GM12878 (cell line): ENCODE data around the gene NAALADL2. TPM values are rescaled to one million over a fixed set of nuclear protein-coding genes. Genes with fewer than 3 reads are reported as not detected.

ENCODE experiments used
- ATAC-seq: fragments of 200-7000 bp; cut with Tn5 transposase; 3 replicates; pipeline ENCODE4 v1.9.1; 2020; ENCODE audit warnings: mild to moderate bottlenecking, moderate library complexity
- BruUV-seq: library from RNA; stranded (reverse); fragments of 400-500 nt; replicated peaks from 2 replicates; lab custom pipeline; 2021; lab: Mats Ljungman, UMichigan
- CTCF ChIA-PET: fragments of 300-600 bp; sonication (Branson Sonifier 250); formaldehyde crosslinking; extraction: SDS; loops from one replicate; lab custom pipeline; 2021; ENCODE audit warnings: inconsistent platforms; lab: Yijun Ruan, JAX
- POLR2A ChIA-PET: fragments of 350-600 bp; formaldehyde crosslinking; extraction: SDS; loops from one replicate; lab custom pipeline; 2021; ENCODE audit warnings: inconsistent platforms; lab: Charles Lee
- RAD21 ChIA-PET: fragments of 300-600 bp; sonication (Branson Sonifier 250); formaldehyde crosslinking; loops from one replicate; lab custom pipeline; 2023; ENCODE audit warnings: antibody characterized with exemption; ENCODE audit not compliant: unreplicated experiment; lab: Charles Lee
- SMC1A ChIA-PET: fragments of 300-600 bp; sonication (Branson Sonifier 250); formaldehyde crosslinking; loops from one replicate; lab custom pipeline; 2023; ENCODE audit not compliant: unreplicated experiment, uncharacterized antibody; lab: Charles Lee
- DNase-seq: peaks from one replicate; pipeline ENCODE4 v3.0.0-alpha.2; 2011; ENCODE audit warnings: low read depth, low spot score
- FAIRE-seq: peaks from 3 replicates; lab custom pipeline; 2011; peaks lifted over from hg19 to GRCh38; lab: Jason Lieb, UNC
- H2AFZ ChIP-seq: 2 replicates; pipeline ENCODE4 v1.6.0; 2011; ENCODE audit warnings: low read depth, low read length, control low read depth; ENCODE audit not compliant: control insufficient read depth
- H3K27ac ChIP-seq: 2 replicates; pipeline ENCODE4 v1.5.1; 2011; ENCODE audit warnings: control low read depth; ENCODE audit not compliant: control insufficient read depth, insufficient read depth
- H3K27me3 ChIP-seq, 2 experiments: replicated peaks in 1 of 2; 2 replicates each; pipeline versions ENCODE4 v1.6.0 to v1.6.1; 2011; ENCODE audit warnings: low read length in 1 of 2; ENCODE audit not compliant: control insufficient read depth in 2 of 2, insufficient read depth in 2 of 2
- H3K36me3 ChIP-seq, 2 experiments: 2 replicates each; pipeline ENCODE4 v1.5.1; 2011; ENCODE audit warnings: low read length in 1 of 2; ENCODE audit not compliant: control insufficient read depth in 2 of 2, insufficient read depth in 2 of 2
- H3K4me1 ChIP-seq: 2 replicates; pipeline ENCODE4 v1.6.1; 2011; ENCODE audit warnings: mild to moderate bottlenecking, low read length, moderate library complexity, mixed read lengths; ENCODE audit not compliant: control insufficient read depth, insufficient read depth
- H3K4me2 ChIP-seq: 2 replicates; pipeline ENCODE4 v1.6.0; 2011; ENCODE audit warnings: control low read depth; ENCODE audit not compliant: control insufficient read depth, insufficient read depth
- H3K4me3 ChIP-seq: fragments of 200-600 bp; sonication (generic); 2 replicates; pipeline ENCODE4 v1.5.1; 2016
- H3K79me2 ChIP-seq: 2 replicates; pipeline ENCODE4 v1.6.0; 2011; ENCODE audit warnings: low read length; ENCODE audit not compliant: control insufficient read depth, insufficient read depth
- H3K9ac ChIP-seq: 2 replicates; pipeline ENCODE4 v1.8.0; 2011; ENCODE audit warnings: low read length, control low read depth, mixed read lengths; ENCODE audit not compliant: control insufficient read depth, insufficient read depth
- H3K9me3 ChIP-seq: replicated peaks from 3 replicates; pipeline ENCODE4 v1.5.1; 2011; ENCODE audit warnings: mild to moderate bottlenecking, low read length; ENCODE audit not compliant: control insufficient read depth, insufficient read depth
- H4K20me1 ChIP-seq: 2 replicates; pipeline ENCODE4 v1.6.0; 2011; ENCODE audit not compliant: control insufficient read depth, insufficient read depth
- CHD1 ChIP-seq: IDR thresholded peaks from 2 replicates; pipeline ENCODE4 v1.6.1; 2012; ENCODE audit warnings: low read depth, low read length, improper control_type of control experiment
- CHD2 ChIP-seq: IDR thresholded peaks from 2 replicates; pipeline ENCODE4 v1.6.1; 2011; ENCODE audit warnings: low read depth, low read length, improper control_type of control experiment, borderline replicate concordance
- ETV6 ChIP-seq, 2 experiments: fragments of 450-650 bp in 1 of 2; IDR thresholded peaks in 1 of 2; conservative IDR thresholded peaks in 1 of 2; 2 replicates each; pipeline ENCODE4 v1.6.1; 2014; ENCODE audit warnings: antibody characterized with exemption in 1 of 2, borderline replicate concordance in 1 of 2, low read depth in 1 of 2, mild to moderate bottlenecking in 1 of 2, moderate library complexity in 1 of 2
- MEF2B ChIP-seq: fragments of 450-650 bp; IDR thresholded peaks from 2 replicates; pipeline ENCODE4 v1.6.1; 2018; ENCODE audit warnings: mild to moderate bottlenecking, moderate library complexity; ENCODE audit not compliant: partially characterized antibody, poor library complexity, severe bottlenecking
- MXI1 ChIP-seq: fragments of 150-350 bp; IDR thresholded peaks from 2 replicates; pipeline ENCODE4 v1.6.1; 2011; ENCODE audit warnings: low read depth, mild to moderate bottlenecking, inconsistent platforms, low read length, improper control_type of control experiment
- NBN ChIP-seq: fragments of 450-650 bp; IDR thresholded peaks from 2 replicates; pipeline ENCODE4 v1.6.1; 2016
- SIX5 ChIP-seq: IDR thresholded peaks from 2 replicates; pipeline ENCODE4 v1.6.1; 2011; ENCODE audit warnings: mild to moderate bottlenecking, low read depth, low read length, moderate library complexity; ENCODE audit not compliant: severe bottlenecking
- STAT3 ChIP-seq: IDR thresholded peaks from 2 replicates; pipeline ENCODE4 v1.6.1; 2011; ENCODE audit warnings: low read depth, low read length, improper control_type of control experiment
- TARDBP ChIP-seq: IDR thresholded peaks from 2 replicates; pipeline ENCODE4 v1.6.1; 2016; ENCODE audit warnings: borderline replicate concordance
- ZBTB4 ChIP-seq: fragments of 450-650 bp; formaldehyde crosslinking; IDR thresholded peaks from 2 replicates; pipeline ENCODE4 v1.4.0; 2022; ENCODE audit warnings: mild to moderate bottlenecking, moderate library complexity
- ZNF207 ChIP-seq: fragments of 450-650 bp; IDR thresholded peaks from 2 replicates; pipeline ENCODE4 v1.6.1; 2014; ENCODE audit warnings: antibody characterized with exemption, mild to moderate bottlenecking, borderline replicate concordance
- ZSCAN29 ChIP-seq: fragments of 450-650 bp; IDR thresholded peaks from 2 replicates; pipeline ENCODE4 v1.6.1; 2017; ENCODE audit warnings: mild to moderate bottlenecking, moderate library complexity
- ZZZ3 ChIP-seq: IDR thresholded peaks from 2 replicates; pipeline ENCODE4 v1.6.1; 2011; ENCODE audit warnings: low read depth; ENCODE audit not compliant: control insufficient read depth, insufficient read length
- WGBS: methylation state at CpG from one replicate; pipeline ENCODE4 v1.1.6; 2016; ENCODE audit warnings: low lambda C conversion rate; ENCODE audit not compliant: insufficient replicate concordance, insufficient coverage; ENCODE audit errors: missing lambda C conversion rate; 5-methylcytosine and 5-hydroxymethylcytosine counted together
- in situ Hi-C: fragments of 300-500 bp; cut with MboI; formaldehyde crosslinking; loops from 9 replicates; pipeline ENCODE4 v1.14.3; 2018; ENCODE audit warnings: mixed read lengths
- intact Hi-C: fragments of 100-400 bp; cut with micrococcal nuclease; formaldehyde crosslinking; loops from one replicate; pipeline ENCODE4 v1.14.2; 2022; ENCODE audit not compliant: unreplicated experiment
- polyA plus RNA-seq, 11 experiments: library from polyadenylated mRNA; depleted of rRNA in 4 of 11; unstranded in 6 of 11; stranded (reverse) in 5 of 11; fragments of >200 nt; fragmentation: Nextera tagmentation in 4 of 11; fragmentation: Illumina TruSeq in 1 of 11; extraction: Ambion mirVana in 4 of 11; extraction: Trizol in 1 of 11; gene quantifications; 1 replicate in 1 of 11; 2 replicates in 10 of 11; pipeline versions ENCODE4 v1.2.1 to v1.2.3, GENCODE V29; 2011 to 2016; ENCODE audit warnings: inconsistent platforms in 2 of 11, missing spikeins in 2 of 11, low read depth in 1 of 11
- total RNA-seq, 4 experiments: library from RNA; depleted of rRNA in 3 of 4; stranded (reverse); fragments of >200 nt in 3 of 4; fragmentation: Illumina TruSeq in 1 of 4; extraction: Trizol in 1 of 4; gene quantifications; 2 replicates each; pipeline versions ENCODE4 v1.2.1 to v1.2.3, GENCODE V29; 2013 to 2021
- TF ChIP-seq, protein P1 (sequence below): fragments of 450-650 bp; IDR thresholded peaks from 2 replicates; pipeline ENCODE4 v1.6.1; 2017; ENCODE audit warnings: mild to moderate bottlenecking, low read depth, inconsistent platforms; ENCODE audit not compliant: poor library complexity, severe bottlenecking
- TF ChIP-seq, protein P2 (sequence below): fragments of 450-650 bp; IDR thresholded peaks from 2 replicates; pipeline ENCODE4 v1.6.1; 2017; ENCODE audit warnings: antibody characterized with exemption, mild to moderate bottlenecking, moderate library complexity

NAALADL2 gene
- total and polyA plus RNA-seq, 10 of the 15 experiments (the other 5 are each of a cell fraction or from before 2014, with no cell fraction given): 0.06 to 10.8 (median 0.46) TPM

GRCh38 chr3:175274056-175274455 lies 414.9 kb downstream of the NAALADL2 start:
- ATAC-seq: peak; percentile 78
- WGBS: 12% methylated on average over 6 of the region's 6 CpGs
- H3K36me3 ChIP-seq: peaks cover 0 to 2% of the 10 kb centered on the region in 2 experiments; a peak in 2 of 4 replicates
- H2AFZ ChIP-seq: peak overlapping the region; percentile 51; the same call in 1 of the 2 replicates
- intact Hi-C loops (loop anchor here (2.0 kb wide), 3 partner anchors 75 to 213 kb away; no protein-coding TSS in a partner anchor), in situ Hi-C loops (no loop called here)
- no peaks in the 10 kb centered on the region for H3K27me3 ChIP-seq
- peaks cover 45% of the 10 kb centered on the region for H3K79me2 ChIP-seq
- no peak for FAIRE-seq
- H3K4me3 ChIP-seq: no peak overlapping the region; the same call in 1 of the 2 replicates
- RAD21 ChIA-PET: interaction anchor here (0.6 to 4.8 kb wide), 22 partner anchors 7 to 667 kb away, joined by 3 to 122 read pairs (median 9); no protein-coding TSS in a partner anchor
- peak overlapping the region; percentile 57 for H3K27ac ChIP-seq
- peak overlapping the region; percentile 50 for H3K9ac ChIP-seq
- H3K9me3 ChIP-seq: no peaks in the 10 kb centered on the region
- no peaks in the 10 kb centered on the region for H4K20me1 ChIP-seq
- peak; percentile 93 for DNase-seq
- no TSS peak for BruUV-seq
- no peak overlapping the region for H3K4me2 ChIP-seq
- SMC1A ChIA-PET: interaction anchor here (0.8 to 7.5 kb wide), 31 partner anchors 8 to 666 kb away, joined by 3 to 164 read pairs (median 8); no protein-coding TSS in a partner anchor
- no peaks in the 10 kb centered on the region for H3K4me1 ChIP-seq
- CTCF ChIA-PET: interaction anchor here (1.0 to 4.8 kb wide), 9 partner anchors 12 to 144 kb away, joined by 3 to 53 read pairs (median 10); no protein-coding TSS in a partner anchor
- POLR2A ChIA-PET: interaction anchor here (0.6 to 3.8 kb wide), 15 partner anchors 8 to 84 kb away, joined by 3 to 30 read pairs (median 7); no protein-coding TSS in a partner anchor
- TF ChIP-seq ZBTB4 (CRISPR knock-in tag): no peak
- TF ChIP-seq, protein P1, sequence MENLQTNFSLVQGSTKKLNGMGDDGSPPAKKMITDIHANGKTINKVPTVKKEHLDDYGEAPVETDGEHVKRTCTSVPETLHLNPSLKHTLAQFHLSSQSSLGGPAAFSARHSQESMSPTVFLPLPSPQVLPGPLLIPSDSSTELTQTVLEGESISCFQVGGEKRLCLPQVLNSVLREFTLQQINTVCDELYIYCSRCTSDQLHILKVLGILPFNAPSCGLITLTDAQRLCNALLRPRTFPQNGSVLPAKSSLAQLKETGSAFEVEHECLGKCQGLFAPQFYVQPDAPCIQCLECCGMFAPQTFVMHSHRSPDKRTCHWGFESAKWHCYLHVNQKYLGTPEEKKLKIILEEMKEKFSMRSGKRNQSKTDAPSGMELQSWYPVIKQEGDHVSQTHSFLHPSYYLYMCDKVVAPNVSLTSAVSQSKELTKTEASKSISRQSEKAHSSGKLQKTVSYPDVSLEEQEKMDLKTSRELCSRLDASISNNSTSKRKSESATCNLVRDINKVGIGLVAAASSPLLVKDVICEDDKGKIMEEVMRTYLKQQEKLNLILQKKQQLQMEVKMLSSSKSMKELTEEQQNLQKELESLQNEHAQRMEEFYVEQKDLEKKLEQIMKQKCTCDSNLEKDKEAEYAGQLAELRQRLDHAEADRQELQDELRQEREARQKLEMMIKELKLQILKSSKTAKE: no peak
- TF ChIP-seq TARDBP: no peak
- TF ChIP-seq NBN: peak; percentile 83; the same call in 1 of the 2 replicates
- no peak; a peak in 1 of 4 replicates for TF ChIP-seq ETV6 (conservative IDR thresholded peaks at IDR 0.05 in 1 of 2, IDR thresholded peaks at IDR 0.05 in 1 of 2; ENCODE audit: borderline replicate concordance in 1 of 2, low read depth in 1 of 2)
- TF ChIP-seq STAT3: 0 out of 2 replicates have a peak, but pooled peaks have one; percentile 35
- TF ChIP-seq ZNF207: peak; percentile 79; the same call in 1 of the 2 replicates
- TF ChIP-seq, protein P2, sequence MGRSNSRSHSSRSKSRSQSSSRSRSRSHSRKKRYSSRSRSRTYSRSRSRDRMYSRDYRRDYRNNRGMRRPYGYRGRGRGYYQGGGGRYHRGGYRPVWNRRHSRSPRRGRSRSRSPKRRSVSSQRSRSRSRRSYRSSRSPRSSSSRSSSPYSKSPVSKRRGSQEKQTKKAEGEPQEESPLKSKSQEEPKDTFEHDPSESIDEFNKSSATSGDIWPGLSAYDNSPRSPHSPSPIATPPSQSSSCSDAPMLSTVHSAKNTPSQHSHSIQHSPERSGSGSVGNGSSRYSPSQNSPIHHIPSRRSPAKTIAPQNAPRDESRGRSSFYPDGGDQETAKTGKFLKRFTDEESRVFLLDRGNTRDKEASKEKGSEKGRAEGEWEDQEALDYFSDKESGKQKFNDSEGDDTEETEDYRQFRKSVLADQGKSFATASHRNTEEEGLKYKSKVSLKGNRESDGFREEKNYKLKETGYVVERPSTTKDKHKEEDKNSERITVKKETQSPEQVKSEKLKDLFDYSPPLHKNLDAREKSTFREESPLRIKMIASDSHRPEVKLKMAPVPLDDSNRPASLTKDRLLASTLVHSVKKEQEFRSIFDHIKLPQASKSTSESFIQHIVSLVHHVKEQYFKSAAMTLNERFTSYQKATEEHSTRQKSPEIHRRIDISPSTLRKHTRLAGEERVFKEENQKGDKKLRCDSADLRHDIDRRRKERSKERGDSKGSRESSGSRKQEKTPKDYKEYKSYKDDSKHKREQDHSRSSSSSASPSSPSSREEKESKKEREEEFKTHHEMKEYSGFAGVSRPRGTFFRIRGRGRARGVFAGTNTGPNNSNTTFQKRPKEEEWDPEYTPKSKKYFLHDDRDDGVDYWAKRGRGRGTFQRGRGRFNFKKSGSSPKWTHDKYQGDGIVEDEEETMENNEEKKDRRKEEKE: no peak
- no peak for TF ChIP-seq SIX5
- no peak for TF ChIP-seq ZSCAN29
- TF ChIP-seq CHD1: 0 out of 2 replicates have a peak, but pooled peaks have one; percentile 73
- 0 out of 2 replicates have a peak, but pooled peaks have one; percentile 80 for TF ChIP-seq CHD2
- TF ChIP-seq ZZZ3: no peak
- peak; percentile 99 for TF ChIP-seq MXI1
- peak; percentile 100 for TF ChIP-seq MEF2B
